HL-60 (cell line): ENCODE measurements around the gene CELA2B.

Source experiments
- GABPA ChIP-seq: IDR thresholded peaks from 2 replicates; pipeline ENCODE4 v1.6.1; 2012; ENCODE audit warnings: low read depth
- POLR2AphosphoS5 ChIP-seq: IDR thresholded peaks from 2 replicates; pipeline ENCODE4 v1.6.1; 2012; ENCODE audit warnings: low read depth
- SPI1 ChIP-seq: IDR thresholded peaks from 2 replicates; pipeline ENCODE4 v1.6.1; 2012; ENCODE audit warnings: low read depth, mild to moderate bottlenecking, borderline replicate concordance
- TF ChIP-seq, protein P1 (sequence below): IDR thresholded peaks from one replicate; pipeline ENCODE4 v1.5.1; 2011; ENCODE audit warnings: low read length, control low read depth, inconsistent platforms; ENCODE audit not compliant: insufficient read depth
- TF ChIP-seq, protein P2 (sequence below): IDR thresholded peaks from 2 replicates; pipeline ENCODE4 v1.6.1; 2012; ENCODE audit warnings: low read depth; ENCODE audit not compliant: insufficient replicate concordance

DNA sequence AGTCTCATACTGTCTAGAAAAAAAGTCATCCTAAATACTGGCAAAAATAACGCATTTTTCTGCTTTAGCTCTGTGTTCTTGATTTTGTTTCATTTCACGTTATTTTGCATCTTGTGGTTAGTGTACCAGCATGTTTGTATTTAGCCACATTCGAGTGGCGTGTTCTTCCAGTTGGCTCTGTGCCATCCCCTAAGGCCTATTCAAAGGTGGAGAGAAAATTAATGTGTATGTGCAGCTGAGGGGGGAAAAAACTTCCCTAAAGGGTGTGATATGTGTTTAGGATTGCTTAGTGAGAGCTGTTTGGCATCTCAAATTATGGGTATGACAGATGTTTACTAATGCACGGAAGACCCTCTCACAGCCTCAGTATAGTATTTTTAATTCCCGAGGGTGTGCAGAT, 62.9 kb downstream of the CELA2B start:
- TF ChIP-seq, protein P1, sequence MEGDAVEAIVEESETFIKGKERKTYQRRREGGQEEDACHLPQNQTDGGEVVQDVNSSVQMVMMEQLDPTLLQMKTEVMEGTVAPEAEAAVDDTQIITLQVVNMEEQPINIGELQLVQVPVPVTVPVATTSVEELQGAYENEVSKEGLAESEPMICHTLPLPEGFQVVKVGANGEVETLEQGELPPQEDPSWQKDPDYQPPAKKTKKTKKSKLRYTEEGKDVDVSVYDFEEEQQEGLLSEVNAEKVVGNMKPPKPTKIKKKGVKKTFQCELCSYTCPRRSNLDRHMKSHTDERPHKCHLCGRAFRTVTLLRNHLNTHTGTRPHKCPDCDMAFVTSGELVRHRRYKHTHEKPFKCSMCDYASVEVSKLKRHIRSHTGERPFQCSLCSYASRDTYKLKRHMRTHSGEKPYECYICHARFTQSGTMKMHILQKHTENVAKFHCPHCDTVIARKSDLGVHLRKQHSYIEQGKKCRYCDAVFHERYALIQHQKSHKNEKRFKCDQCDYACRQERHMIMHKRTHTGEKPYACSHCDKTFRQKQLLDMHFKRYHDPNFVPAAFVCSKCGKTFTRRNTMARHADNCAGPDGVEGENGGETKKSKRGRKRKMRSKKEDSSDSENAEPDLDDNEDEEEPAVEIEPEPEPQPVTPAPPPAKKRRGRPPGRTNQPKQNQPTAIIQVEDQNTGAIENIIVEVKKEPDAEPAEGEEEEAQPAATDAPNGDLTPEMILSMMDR: no peak
- TF ChIP-seq, protein P2, sequence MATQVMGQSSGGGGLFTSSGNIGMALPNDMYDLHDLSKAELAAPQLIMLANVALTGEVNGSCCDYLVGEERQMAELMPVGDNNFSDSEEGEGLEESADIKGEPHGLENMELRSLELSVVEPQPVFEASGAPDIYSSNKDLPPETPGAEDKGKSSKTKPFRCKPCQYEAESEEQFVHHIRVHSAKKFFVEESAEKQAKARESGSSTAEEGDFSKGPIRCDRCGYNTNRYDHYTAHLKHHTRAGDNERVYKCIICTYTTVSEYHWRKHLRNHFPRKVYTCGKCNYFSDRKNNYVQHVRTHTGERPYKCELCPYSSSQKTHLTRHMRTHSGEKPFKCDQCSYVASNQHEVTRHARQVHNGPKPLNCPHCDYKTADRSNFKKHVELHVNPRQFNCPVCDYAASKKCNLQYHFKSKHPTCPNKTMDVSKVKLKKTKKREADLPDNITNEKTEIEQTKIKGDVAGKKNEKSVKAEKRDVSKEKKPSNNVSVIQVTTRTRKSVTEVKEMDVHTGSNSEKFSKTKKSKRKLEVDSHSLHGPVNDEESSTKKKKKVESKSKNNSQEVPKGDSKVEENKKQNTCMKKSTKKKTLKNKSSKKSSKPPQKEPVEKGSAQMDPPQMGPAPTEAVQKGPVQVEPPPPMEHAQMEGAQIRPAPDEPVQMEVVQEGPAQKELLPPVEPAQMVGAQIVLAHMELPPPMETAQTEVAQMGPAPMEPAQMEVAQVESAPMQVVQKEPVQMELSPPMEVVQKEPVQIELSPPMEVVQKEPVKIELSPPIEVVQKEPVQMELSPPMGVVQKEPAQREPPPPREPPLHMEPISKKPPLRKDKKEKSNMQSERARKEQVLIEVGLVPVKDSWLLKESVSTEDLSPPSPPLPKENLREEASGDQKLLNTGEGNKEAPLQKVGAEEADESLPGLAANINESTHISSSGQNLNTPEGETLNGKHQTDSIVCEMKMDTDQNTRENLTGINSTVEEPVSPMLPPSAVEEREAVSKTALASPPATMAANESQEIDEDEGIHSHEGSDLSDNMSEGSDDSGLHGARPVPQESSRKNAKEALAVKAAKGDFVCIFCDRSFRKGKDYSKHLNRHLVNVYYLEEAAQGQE: no peak
- TF ChIP-seq POLR2AphosphoS5 (no peak), GABPA (no peak), SPI1 (no peak)
